HG03108 (cell line): ENCODE measurements around the gene ASB18.
"Not testable (repeated sequence)": the region's sequence is repeated elsewhere in the genome, so short reads cannot be mapped to it uniquely, and the experiment has no call there.

Experiments used
- ATAC-seq: cut with Tn5 transposase; IDR thresholded peaks from one replicate; pipeline ENCODE4 v1.9.1; 2021; ENCODE audit warnings: moderate library complexity; ENCODE audit not compliant: unreplicated experiment

Gene ASB18, protein sequence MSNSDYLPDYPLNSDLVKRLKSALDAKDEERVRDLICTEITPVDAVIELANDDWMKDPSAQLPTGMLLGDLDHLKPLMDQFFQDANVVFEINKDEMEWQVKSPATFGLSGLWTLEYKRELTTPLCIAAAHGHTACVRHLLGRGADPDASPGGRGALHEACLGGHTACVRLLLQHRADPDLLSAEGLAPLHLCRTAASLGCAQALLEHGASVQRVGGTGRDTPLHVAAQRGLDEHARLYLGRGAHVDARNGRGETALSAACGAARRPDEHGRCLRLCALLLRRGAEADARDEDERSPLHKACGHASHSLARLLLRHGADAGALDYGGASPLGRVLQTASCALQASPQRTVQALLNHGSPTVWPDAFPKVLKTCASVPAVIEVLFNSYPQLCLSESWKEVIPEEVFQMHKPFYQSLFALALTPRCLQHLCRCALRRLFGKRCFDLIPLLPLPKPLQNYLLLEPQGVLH

DNA sequence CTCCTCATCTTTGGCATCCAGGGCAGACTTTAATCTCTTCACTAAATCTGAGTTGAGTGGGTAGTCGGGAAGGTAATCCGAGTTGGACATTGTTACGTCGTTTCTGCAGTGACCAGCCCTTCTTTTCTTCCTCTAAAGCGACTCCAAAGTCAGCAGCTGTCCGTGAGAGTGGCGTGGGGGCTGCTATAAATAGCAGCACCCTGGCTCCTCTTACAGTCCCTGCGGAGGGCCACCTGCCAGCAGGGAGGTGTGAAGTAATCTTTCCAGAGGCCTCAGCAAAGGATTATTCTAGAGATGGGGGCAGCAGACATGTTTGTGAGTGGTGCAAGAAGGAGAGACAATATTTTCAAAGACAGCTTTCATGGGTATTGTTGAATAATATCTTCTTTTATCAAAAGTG is at the start of gene ASB18:
Gene ASB18, minus strand, starts transcription at position 151 of the 400 bp plus-strand sequence. Its CDS starts 61 bp downstream, at position 90.
- no peak for ATAC-seq

DNA sequence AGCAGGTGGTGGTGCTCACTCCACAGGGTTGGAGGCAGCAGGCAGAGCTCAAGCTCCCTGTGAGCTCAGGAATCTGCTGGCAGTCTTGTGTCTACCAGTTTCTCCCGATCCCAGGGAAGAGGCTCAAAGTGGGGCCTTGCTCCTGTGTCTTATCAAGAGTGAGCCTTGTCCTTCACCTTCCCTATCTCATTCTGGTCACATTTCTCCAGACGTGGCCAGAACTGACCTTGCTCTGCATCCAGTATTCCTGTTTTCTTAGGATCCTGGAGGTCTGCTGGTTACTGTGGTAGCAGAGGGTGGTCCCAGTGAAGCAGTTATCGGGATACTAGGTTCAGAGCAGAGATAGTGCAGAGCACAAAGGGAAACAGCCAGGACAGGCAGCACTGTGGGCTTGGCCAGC is 47.1 kb upstream of the ASB18 start:
- ATAC-seq = no peak

DNA sequence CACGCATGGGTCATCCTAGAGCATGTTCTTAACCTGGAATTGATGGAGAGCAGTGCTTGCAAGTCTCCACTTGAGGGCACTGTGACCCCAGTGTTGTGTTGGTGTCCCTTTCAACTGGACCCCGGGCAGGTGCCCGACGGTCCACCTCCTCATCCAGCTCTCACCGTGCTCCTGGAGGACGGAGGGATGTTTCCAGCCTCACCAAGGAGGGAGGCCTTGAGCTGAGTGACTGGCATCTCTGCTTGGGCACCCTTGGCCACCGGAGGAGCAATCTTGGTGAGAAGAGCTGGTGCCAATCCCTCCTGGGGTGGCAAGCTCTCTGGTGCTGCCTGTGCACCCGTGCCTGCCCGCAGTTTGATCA is 45.4 kb upstream of the ASB18 start:
- ATAC-seq = no peak

DNA sequence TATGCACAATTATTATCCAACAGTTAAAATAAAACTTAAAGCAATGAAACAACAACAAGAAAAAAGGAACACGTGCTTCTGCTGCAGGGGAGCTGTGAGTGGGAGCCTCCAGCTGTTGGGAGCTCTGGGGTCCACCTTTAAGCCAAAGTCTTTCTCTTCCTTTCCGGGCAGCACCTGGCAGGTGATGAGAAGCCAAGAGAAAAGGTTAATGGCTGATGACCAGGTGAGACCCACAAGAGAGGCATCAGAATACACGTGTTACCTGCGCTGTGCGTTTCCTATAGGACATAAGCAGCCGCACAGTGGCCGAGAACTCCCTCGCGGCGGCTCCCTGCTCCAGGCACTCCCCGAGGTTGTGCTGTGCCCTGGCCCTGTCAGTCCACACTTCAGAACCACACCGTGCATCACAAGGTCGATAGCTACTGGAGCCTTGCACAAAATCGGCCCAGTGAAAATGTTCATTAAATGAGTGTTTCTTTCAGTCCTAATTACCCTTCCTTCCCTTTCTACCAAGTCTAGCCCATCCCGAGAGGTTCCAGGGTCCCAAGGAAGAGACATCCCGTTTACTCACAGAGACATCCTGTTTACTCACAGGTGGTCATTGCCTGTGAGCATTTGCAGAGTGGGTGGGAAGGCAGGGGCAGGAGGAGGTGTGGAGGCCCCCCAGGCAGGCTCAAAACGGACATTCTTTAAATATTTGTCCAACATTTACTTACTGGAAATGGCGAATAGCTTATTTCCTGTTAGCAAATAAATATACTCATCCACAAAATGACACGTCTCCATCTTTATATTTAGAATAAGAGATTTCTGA is 44.9 kb upstream of the ASB18 start:
- no peak for ATAC-seq

DNA sequence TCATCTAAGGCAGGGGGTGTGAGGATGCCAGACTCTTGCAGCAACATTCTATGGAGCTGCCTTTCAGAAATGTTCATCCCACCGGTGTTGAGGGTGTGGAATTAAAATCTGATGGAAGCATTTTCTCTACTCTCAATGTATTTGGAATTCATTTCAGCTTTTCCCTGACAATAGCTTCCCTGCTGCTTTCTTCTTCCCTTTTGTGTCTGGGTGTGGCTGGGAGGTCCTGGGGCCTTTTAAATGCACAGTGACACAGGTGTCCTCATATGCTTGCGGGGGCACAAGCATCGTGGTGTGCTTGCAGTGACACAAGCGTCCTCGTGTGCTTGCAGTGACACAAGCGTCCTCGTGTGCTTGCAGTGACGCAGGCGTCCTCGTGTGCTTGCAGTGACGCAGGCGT is 43.4 kb upstream of the ASB18 start:
- no peak for ATAC-seq

DNA sequence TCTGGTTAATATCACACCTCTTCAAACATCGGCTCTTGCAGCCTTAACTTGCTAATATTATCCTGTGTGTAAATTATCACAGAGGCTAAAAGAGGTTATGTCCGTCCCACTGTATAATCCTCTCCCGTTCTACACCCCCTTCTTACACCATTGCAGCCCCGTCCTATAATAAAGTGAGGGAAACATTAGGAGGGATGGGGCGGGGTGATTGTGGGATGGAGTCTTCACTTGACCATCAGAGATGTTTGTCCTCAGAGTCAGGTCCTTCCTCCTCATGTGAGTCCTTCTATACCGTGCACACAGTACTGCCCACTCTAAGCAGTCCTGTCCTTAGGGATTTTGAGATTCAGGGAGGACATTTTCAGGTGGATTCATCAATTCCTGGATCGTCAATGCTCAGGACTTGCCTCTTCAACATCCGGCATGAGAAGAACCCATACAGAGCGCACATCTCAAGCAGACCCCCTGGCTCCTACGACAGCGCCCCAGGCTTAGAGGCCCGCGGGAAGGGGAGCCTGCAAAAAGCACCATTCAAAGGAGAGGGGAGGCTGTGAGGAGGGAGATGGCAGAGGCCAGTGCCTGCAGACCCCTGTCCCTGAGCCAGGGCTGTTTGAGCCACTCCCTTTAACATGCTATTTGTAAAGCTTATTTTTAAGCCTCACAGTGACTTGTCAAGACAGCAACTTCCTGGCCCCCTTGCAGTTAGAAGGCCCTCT is 42.8 kb upstream of the ASB18 start:
- ATAC-seq = no peak

DNA sequence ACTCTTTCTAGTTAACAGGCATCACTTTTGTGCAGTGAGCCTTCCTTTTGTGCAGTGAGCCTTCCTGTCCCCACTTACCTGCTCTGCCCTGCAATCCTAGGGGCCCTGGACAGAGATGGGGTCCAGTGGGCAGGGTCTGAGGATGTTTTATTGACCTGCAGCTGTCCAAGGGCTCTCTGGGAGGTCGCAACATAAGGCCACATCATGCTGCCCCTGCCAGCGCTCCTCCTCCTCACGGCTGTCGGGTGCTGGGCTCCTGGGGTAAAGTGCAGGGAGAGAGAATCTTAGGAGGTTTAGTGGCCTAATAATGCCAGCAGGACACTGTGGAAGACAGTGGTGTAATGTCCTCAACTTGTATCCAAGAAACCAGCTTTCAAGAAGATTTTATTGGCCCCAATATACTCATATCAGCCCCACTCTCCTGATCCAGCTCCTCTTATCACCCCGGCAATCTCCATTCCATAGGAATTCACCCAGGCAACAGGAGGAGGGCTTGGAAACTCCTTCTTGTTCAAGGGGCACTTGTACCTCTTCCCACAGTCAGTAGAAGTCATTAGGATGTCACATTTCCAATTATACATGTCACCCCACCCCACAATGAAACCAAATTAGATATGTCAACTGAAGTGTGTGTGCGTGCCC is 41.9 kb upstream of the ASB18 start:
- ATAC-seq = no peak

DNA sequence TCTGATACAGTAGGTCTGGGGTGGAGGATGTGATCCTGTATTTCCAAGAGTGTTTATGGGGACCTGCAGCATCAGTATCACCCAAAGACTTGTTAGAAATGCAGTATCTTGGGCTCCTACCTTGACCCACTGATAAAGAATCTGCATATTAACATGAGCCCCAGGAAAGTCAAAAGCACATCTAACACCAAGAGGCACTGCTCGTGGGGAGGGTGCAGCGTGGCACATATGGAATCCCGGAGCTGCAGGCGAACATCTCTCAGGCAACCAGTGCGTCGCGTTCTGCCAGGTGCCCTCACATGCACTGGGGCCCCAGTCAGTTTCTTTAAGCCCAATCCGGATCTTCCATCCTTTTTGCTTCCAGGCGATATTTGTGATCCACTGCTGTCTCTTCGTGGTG is 41.3 kb upstream of the ASB18 start:
- no peak for ATAC-seq

DNA sequence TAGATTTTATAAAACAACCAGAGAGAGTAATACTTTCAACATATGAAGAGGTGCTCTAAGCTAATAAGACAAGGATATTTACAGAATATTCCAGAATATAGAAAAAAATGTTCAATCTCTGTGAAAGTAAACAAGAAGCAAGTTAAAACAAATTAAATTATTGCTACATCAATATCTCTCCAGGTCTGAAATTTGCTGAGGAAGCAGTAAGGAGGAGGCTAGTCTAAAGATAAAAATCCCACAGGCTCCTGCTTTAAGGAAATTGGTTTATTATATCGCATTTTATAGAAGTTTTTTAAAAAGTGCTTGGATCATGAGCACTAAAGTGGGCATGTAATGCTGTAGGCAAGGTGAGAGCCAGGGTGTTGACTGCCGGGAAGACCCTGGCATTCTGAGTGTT is 39.7 kb upstream of the ASB18 start:
- no peak for ATAC-seq

DNA sequence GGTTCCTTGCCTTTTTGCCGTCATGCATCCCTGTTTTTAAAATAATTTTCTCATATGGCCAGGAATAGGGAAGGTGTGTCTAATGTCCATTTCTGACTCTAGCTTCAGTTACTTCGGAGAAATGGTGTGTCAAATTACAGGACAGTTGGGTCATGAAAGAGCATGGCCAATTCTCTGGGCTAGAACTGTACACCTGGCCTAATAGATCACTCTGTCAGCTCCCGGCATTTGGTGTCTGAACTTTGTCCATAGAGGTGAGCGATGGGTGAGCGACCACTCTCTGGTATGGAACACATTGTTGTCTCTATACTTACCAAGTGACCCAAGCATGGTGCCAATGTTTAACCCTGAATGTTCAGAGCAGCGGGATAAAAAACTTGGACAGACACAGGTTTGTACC is 38.3 kb upstream of the ASB18 start:
- no peak for ATAC-seq

DNA sequence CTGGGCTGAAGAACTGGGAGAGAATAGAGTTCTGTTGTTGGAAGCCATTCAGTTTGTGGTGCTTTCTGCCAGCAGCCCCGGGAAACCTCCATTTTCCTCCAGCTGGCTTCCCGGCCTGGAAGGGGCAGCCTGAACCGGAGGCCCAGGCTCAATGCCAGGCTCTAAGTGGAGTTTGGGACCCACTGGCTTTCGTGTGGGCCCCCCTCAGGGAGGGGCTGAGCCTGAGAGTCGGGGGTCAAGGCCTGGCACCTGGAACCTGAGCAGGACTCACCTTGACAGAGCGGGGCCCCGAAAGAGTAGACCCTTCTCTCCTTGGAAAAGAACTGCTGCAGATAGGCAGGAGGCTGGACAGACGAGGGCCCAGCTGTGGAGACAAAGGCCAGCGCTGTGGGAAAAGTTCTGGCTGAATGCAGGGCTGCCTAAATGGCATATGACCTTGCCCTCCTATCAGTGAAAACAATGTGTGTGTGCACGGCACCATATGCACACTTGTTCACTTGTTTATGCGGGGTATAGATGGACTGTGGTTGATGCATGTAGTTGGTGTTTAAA is 34.8 kb upstream of the ASB18 start:
- no peak for ATAC-seq

DNA sequence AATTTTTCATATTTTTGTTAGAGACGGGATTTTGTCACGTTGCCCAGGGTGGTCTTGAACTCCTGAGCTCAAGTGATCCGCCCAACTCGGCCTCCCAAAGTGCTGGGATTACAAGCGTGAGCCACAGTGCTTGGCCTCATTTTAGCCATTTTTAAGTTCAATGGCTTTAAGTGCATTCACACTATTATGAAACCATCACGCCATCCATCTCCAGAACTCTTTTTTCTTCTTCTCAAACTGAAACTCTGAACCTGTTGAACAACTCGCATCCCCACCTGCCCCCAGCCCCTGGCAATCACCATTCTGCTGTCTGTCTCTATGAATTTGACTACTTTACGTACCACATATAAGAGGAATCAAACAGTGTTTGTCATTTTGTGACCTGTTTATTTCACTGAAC is 31.3 kb upstream of the ASB18 start:
- ATAC-seq = no peak

DNA sequence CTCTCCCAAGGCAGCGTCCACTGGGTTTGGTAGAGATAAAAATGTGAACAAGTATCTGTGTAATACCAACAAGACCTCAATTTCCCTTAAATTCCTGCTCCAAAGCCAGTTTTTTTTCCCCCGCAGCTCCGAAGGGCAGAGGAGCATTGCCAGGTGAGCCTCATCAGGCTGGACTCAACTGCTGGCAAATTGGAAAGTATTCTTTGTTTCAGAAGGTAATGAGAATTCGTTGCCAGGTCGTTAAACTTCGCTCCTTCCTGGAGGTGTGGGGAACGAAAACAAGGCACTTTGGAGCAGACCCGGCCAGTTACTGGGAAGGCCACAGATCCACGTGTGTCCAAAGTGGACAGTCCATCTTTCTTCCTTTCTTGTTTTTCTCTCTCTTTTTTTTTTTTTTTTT is 30.4 kb upstream of the ASB18 start:
- no peak for ATAC-seq

DNA sequence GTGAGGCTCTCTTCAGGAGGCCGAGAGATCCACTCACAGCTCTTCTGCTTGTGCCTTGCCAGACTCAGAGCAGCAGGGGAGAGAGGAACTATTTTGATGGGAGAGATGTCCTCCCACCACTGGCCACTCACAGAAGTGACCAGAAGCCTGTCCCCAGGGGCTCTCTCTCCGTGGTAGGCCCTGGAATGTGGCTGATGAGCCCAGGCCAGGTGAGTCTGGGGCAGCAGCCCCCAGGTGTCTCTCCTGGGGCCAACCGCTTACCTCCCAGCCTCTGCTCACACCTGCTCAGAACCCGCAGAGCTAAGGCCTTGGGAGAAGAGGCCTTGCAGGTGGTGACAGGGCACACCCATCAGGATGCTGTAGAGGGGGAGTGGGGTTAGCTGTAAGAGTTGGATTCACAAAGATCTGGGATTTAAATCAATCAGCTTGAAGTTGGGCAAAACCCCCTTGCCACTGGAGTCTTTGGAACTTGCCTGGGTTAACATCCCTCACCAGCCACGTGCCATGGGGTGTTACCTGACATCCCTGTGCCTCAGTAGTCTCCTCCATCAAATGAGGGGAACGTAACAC is 29.1 kb upstream of the ASB18 start:
- ATAC-seq = no peak

DNA sequence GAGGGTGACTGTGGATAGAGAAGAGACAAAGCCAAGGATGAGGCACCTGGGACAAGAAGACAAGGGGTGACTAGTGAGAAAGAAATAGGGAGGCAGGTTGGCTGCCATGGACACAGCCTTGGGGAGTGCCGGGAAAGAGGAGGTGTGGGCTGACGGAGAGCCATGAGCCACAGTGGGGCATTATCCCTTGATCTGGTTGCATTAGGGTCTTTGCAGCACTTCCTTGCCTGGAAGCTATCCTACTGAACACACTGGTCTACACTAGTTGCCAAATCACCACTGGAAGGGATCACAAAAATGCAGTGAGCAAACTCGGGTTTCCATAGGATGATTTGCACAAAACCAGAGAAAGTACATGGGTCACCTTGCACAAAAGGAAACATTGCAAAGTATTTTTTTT is 27.7 kb upstream of the ASB18 start:
- no peak for ATAC-seq

DNA sequence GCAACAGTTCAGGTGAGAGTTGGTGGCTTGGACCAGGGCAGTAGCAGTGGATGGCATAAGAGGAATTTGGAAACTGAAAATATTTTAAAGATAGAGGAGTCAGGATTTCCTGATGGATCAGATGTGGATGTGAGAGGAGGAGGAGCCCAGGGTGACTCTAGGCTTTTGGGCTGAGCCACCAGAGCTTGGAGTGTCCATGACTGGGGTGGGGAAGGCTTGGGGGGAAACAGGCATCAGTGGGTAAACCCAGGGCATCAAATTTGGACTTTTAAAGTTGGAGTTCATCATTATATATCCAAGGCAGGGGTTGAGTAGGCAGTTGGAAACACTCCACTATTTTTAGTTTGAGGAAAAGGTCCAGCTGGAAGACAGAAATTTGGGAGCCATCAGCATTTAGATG is 27.3 kb upstream of the ASB18 start:
- ATAC-seq = no peak

DNA sequence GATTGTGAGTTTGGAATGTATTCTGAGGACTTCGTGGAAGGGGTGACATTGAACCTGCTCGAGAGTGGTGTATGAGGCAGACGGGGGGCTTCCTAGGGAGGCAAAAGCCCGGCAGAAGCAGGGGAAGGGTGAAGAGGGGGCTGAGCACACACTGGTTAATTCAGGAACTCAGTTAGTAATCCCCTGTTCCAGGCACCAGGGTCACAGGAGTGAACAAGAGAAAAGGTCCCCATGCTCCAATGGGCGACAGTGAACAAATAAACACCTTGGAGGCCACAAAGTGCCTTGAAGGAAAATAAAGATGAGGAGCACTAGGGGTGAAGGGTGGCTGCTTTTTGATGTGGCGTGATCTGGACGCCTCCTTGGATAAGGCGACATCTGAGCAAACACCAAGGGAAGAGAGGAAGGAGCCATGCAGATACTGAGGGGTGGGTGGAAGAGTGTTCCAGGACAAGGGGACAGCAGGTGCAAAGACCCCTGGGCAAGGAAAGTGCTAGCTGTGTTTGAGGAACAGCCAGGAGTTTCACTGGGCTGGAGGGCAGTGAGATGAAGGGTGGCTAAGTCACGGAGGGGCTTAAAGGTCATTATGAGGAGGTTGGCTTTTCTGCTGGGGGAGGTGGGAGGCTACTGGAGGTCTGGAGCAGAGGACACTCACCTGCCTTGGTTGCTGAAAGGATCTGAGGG is 26.7 kb upstream of the ASB18 start:
- no peak for ATAC-seq

DNA sequence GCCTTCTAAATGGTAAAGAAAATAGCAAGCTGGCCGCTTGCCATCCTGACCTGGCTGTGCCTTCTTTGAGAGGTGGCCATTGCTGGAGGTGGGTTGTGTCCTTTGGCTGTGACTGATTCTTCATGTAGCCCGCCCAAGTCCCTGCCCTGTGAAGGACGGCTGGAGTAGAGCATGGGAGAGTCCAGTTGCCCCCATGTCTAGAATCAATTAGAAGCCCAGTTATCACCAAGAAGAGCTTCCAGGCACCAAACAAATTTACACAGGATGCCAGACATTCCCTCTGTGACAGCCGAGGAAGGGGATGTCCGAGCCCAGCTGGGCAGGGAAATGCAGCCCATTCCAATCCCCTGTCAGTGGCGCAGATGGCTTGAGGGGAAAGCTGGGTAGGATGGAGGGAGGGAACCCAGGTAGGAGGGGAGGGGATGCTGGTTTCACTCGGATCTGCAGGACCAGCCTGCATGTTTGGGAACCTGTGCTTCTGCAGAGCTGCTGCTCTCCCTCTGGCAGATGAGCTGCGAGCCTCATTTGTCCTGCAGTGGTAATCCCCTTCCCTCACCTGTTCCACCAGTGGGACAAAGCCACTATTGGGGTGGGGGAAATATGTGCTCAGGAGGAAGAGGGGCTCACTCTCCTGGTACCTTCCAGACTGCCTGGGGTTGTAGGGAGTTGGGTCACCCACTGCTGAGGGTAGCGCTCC is 25.7 kb upstream of the ASB18 start:
- no peak for ATAC-seq

DNA sequence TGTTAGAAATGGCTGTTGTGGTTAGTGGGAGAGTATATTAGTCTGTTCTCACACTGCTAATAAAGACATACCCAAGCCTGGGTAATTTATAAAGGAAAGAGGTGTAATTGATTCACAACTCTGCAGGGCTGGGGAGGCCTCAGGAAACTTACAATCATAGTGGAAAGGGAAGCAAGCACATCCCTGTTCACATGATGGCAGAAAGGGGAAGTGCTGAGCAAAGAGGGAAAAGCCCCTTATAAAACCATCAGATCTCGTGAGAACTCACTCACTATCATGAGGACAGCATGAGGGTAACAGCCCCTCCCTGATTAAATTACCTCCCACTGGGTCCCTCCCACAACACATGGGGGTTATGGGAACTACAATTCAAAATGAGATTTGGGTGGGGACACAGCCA is 24.2 kb upstream of the ASB18 start:
- not testable (repeated sequence) for ATAC-seq
